ENCODE measurements around the gene NEDD4L.

NEDD4L gene

DNA sequence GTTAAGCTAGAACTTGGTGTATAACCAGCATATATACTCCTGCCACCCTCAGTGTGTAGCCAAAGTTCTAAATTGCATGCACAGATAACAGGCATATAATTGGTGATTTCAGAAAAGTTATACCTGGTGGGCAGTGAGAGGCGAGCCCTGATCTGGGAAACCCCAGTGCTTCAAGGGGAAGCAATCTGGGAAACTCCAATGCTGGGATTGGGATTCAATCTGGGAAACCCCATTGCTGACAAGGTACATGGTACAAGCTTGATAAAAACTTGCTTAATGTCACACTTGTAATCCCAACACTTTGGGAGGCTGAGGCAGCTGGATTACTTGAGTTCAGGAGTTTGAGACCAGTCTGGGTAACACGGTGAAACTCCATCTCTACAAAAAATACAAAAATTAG, 147.6 kb downstream of the NEDD4L start:
- no peak for DNase-seq (ENCODE audit: extremely low spot score)
- POLR2A ChIA-PET: no interaction called here
- TF ChIP-seq FOXK2 (IDR thresholded peaks at IDR 0.05): no peak
- TF ChIP-seq, protein P1, sequence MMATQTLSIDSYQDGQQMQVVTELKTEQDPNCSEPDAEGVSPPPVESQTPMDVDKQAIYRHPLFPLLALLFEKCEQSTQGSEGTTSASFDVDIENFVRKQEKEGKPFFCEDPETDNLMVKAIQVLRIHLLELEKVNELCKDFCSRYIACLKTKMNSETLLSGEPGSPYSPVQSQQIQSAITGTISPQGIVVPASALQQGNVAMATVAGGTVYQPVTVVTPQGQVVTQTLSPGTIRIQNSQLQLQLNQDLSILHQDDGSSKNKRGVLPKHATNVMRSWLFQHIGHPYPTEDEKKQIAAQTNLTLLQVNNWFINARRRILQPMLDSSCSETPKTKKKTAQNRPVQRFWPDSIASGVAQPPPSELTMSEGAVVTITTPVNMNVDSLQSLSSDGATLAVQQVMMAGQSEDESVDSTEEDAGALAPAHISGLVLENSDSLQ (IDR thresholded peaks at IDR 0.05): no peak
- CTCF ChIA-PET: interaction anchor here (0.9 to 1.4 kb wide), 3 partner anchors 11 to 130 kb away, joined by 3 to 8 read pairs (median 4); no protein-coding TSS in a partner anchor

DNA sequence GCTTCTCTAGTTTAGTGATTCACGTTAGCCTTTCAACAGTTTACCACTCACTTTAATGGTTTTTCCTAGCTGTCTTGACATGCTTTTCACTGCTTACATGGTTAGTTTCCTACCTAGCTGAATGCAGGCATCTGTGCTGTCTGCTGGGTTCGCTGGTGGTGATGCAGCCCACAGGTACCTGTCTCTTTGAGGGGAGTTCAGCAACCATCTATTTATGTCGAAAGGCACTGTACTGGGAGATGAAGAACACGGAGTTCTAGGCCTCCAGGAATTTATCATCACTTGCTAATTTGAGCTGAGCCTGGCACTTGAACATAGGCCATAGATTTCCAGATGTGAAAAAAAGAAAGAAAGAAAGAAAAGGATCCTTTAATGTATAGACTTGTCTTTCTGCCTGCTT, 148.5 kb downstream of the NEDD4L start:
- ChIA-PET POLR2A (interaction anchor here (0.6 kb wide), 1 partner anchor 480 kb away, joined by 3 read pairs; no protein-coding TSS in a partner anchor), CTCF (interaction anchor here (1.4 kb wide), 1 partner anchor 42 kb away, joined by 4 read pairs; no protein-coding TSS in a partner anchor)
- TF ChIP-seq CTBP1 (IDR thresholded peaks at IDR 0.05; ENCODE audit: borderline replicate concordance) (no peak), ZNF384 (IDR thresholded peaks at IDR 0.05) (no peak), BHLHE40 (IDR thresholded peaks at IDR 0.05; ENCODE audit: borderline replicate concordance) (no peak), SP1 (IDR thresholded peaks at IDR 0.05) (no peak), FOXK2 (IDR thresholded peaks at IDR 0.05) (no peak)
- DNase-seq (ENCODE audit: extremely low spot score): no peak

DNA sequence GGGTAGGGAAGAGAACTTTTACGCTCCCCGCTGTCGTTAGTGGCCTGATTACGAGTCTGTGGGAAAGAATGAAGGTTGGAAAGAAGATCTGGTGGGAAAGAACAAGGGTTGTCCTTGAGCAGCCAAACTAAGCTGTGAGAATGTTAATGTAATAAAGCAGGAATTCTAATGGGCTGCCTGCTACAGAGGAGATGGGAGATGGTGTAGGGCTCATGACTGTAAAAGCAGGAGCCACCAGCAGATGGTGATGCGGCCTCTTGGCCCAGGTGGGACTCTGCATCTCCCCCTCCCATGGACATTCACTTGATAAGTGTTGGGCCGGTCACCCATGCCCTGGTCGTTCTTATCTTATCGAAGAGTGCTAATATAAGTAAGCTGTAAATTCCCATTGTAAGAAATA, 150.0 kb downstream of the NEDD4L start:
- DNase-seq (ENCODE audit: extremely low spot score): peak; percentile 38
- POLR2A ChIA-PET: no interaction called here
- no peak for TF ChIP-seq FOXM1 (IDR thresholded peaks at IDR 0.05; ENCODE audit: borderline replicate concordance)
- no peak for TF ChIP-seq BHLHE40 (IDR thresholded peaks at IDR 0.05; ENCODE audit: borderline replicate concordance)
- no peak for TF ChIP-seq NFRKB (IDR thresholded peaks at IDR 0.05)
- no peak for TF ChIP-seq L3MBTL2 (conservative IDR thresholded peaks at IDR 0.05)
- TF ChIP-seq CTBP1 (IDR thresholded peaks at IDR 0.05; ENCODE audit: borderline replicate concordance): no peak
- TF ChIP-seq TARDBP (IDR thresholded peaks at IDR 0.05): no peak
- no peak for TF ChIP-seq SUZ12 (IDR thresholded peaks at IDR 0.05)
- no peak for TF ChIP-seq LEF1 (IDR thresholded peaks at IDR 0.05; ENCODE audit: borderline replicate concordance)
- no peak for TF ChIP-seq HDGF (IDR thresholded peaks at IDR 0.05; ENCODE audit: borderline replicate concordance)
- no peak for TF ChIP-seq ZNF384 (IDR thresholded peaks at IDR 0.05)
- no peak for TF ChIP-seq FOXK2 (IDR thresholded peaks at IDR 0.05)
- no peak for TF ChIP-seq ELF4 (IDR thresholded peaks at IDR 0.05)
- no peak for TF ChIP-seq ARNT (IDR thresholded peaks at IDR 0.05)
- CTCF ChIA-PET: interaction anchor here (1.3 kb wide), 1 partner anchor 128 kb away, joined by 5 read pairs; no protein-coding TSS in a partner anchor

DNA sequence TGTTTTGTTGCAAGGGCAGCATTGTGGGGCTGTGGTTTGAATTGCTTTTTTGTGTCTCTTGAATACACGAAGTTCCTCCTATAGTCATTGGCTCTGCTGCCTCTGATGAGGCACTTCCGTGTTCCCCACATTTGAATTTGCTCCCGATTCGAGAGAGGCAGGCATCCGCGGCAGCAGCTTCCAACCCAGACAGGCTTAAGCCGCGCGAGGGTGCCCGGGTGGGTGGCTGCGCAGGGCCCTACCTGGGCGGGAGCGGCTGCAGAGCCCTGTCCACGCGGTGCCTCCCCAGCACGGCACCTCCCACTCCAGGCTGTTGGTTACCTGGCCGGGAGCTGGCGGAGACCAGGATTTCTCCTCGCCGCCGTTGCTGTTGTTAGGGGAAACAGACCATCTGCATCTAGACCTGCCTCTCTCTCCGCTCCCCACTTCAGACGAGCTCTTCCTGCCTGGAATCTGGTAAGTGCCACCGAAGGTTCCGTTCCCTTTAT, 151.3 kb downstream of the NEDD4L start:
- ChIA-PET POLR2A (no interaction called here), CTCF (no interaction called here)
- DNase-seq (ENCODE audit: extremely low spot score): no peak
- TF ChIP-seq ARNT (IDR thresholded peaks at IDR 0.05) (no peak), FOXK2 (IDR thresholded peaks at IDR 0.05) (no peak), BHLHE40 (IDR thresholded peaks at IDR 0.05; ENCODE audit: borderline replicate concordance) (no peak), L3MBTL2 (conservative IDR thresholded peaks at IDR 0.05) (no peak)

DNA sequence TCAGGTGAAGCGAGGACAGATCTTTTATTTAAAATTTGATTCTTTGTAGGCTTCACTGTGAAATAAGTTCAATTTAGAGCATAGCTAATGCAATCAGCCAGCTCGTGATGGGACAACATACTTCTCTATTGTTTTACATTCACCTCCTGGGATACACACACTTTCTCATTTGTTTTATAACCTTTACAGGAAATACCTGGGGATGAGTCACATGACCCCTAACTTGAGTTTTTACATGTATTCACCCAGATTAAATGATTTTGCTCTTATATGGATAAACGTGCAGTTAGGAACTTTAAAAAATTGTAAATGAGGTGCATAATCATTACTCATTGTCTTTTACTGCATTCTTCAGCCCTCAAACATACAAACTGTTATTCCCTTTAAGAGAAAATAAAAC, 152.1 kb downstream of the NEDD4L start:
- POLR2A ChIA-PET: no interaction called here
- no peak for DNase-seq (ENCODE audit: extremely low spot score)
- CTCF ChIA-PET: interaction anchor here (0.5 kb wide), 1 partner anchor 11 kb away, joined by 3 read pairs; no protein-coding TSS in a partner anchor
- no peak for TF ChIP-seq LEF1 (IDR thresholded peaks at IDR 0.05; ENCODE audit: borderline replicate concordance)
- TF ChIP-seq TARDBP (IDR thresholded peaks at IDR 0.05): no peak
- no peak for TF ChIP-seq L3MBTL2 (conservative IDR thresholded peaks at IDR 0.05)
- TF ChIP-seq, protein P1 (IDR thresholded peaks at IDR 0.05): no peak
- TF ChIP-seq FOXK2 (IDR thresholded peaks at IDR 0.05): no peak
- TF ChIP-seq ARNT (IDR thresholded peaks at IDR 0.05): no peak
- TF ChIP-seq ZNF384 (IDR thresholded peaks at IDR 0.05): no peak
- TF ChIP-seq BHLHE40 (IDR thresholded peaks at IDR 0.05; ENCODE audit: borderline replicate concordance): no peak
- no peak for TF ChIP-seq SP1 (IDR thresholded peaks at IDR 0.05)
- no peak for TF ChIP-seq CTBP1 (IDR thresholded peaks at IDR 0.05; ENCODE audit: borderline replicate concordance)
- no peak for TF ChIP-seq FOXA1 (IDR thresholded peaks at IDR 0.05)
- TF ChIP-seq HDGF (IDR thresholded peaks at IDR 0.05; ENCODE audit: borderline replicate concordance): no peak
- TF ChIP-seq SUZ12 (IDR thresholded peaks at IDR 0.05): no peak

DNA sequence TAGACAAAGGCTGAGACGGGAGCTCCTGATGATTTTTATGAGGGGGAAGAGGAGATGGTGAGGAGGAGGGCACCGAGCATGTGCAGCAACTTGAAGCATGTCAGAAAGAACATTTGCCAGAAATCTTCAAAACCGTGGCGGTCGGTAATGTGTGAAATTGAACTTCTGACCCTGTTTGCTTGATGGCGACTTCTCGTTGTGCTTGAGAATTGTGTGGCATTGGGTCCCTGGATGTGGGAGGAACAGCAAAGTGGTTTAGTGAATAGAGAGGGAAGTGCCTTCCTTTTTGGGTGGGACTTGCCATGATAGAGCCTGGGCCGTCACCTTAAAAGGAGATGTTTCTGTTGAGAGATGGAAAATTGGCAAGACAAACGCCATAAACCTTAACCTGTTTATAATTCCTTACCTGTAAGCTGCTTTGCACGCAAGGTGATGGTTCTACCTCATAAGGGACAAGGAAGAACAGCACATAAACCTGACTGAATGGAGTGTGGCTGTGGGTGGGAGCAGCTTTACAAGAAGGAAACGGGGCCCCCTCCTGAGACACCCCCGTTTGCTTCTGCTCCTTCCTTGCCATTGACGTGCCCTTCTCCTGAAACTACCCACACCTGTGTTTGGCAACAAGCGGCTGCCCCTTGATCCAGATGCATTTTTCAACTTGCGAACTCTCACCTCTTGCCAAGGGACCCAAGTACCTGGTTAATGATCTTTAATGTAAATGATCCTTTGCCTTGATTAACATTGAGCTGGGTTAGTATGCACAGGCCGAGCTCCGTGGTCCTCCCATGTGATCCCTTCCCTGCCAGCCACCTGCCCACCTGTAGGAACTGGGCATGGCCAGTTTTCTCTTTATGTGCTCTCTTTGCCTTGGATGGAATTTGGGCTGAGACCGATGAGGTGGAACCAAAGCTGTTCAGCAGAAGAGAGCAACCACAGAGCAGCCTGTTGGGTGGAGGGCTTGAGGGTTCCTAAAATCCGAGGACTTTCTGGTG, 153.2 kb downstream of the NEDD4L start:
- TF ChIP-seq LEF1 (IDR thresholded peaks at IDR 0.05; ENCODE audit: borderline replicate concordance) (no peak), HDGF (IDR thresholded peaks at IDR 0.05; ENCODE audit: borderline replicate concordance) (no peak), CTBP1 (IDR thresholded peaks at IDR 0.05; ENCODE audit: borderline replicate concordance) (no peak), ELF4 (IDR thresholded peaks at IDR 0.05) (no peak)
- DNase-seq (ENCODE audit: extremely low spot score): no peak
- ChIA-PET POLR2A (no interaction called here), CTCF (no interaction called here)

DNA sequence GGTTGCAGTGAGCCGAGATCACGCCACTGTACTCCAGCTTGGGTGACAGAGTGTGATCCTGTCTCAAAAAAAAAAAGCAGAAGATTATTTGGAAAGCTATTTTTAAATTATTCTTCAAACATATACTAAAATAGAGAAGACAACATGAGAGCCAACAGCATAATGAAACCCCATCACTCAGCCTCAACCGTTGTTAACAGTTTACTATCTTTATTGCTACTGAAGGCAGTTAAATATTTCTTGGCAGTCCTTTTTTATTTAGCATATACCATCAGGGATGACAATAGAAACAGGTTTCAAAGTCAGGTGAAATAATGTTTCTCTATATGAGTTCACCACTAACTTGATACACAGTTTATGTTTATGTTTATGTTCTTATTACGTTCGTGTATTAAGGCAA, 157.2 kb downstream of the NEDD4L start:
- TF ChIP-seq SP1 (IDR thresholded peaks at IDR 0.05) (no peak), FOXM1 (IDR thresholded peaks at IDR 0.05; ENCODE audit: borderline replicate concordance) (no peak), TARDBP (IDR thresholded peaks at IDR 0.05) (no peak), CTBP1 (IDR thresholded peaks at IDR 0.05; ENCODE audit: borderline replicate concordance) (no peak), LEF1 (IDR thresholded peaks at IDR 0.05; ENCODE audit: borderline replicate concordance) (no peak), ARNT (IDR thresholded peaks at IDR 0.05) (no peak)
- DNase-seq (ENCODE audit: extremely low spot score): no peak
- POLR2A ChIA-PET: no interaction called here
- CTCF ChIA-PET: interaction anchor here (1.0 kb wide), 1 partner anchor 8 kb away, joined by 5 read pairs; no protein-coding TSS in a partner anchor
